NB4 (cell line): ENCODE data around the gene GOLGA6B.
"Not testable (repeated sequence)": the region's sequence is repeated elsewhere in the genome, so short reads cannot be mapped to it uniquely, and the experiment has no call there.

Experiments
- CTCF ChIP-seq: IDR thresholded peaks from one replicate; pipeline ENCODE4 v1.5.1; 2012; ENCODE audit warnings: low read depth, low read length
- MAX ChIP-seq: IDR thresholded peaks from 2 replicates; pipeline ENCODE4 v1.6.1; 2011; ENCODE audit warnings: low read depth, low read length
- MYC ChIP-seq: IDR thresholded peaks from 2 replicates; pipeline ENCODE4 v1.6.1; 2011; ENCODE audit warnings: low read depth, low read length
- POLR2A ChIP-seq: IDR thresholded peaks from 2 replicates; pipeline ENCODE4 v1.6.1; 2011; ENCODE audit warnings: mild to moderate bottlenecking; ENCODE audit not compliant: insufficient read length; ENCODE audit errors: extremely low read depth

- TF ChIP-seq CTCF, MYC, POLR2A, MAX: not testable (repeated sequence)
Observed at GRCh38 chr15:72654397-72654796, at the start of gene GOLGA6B.
